DMS 273 (cell line): ENCODE results near the gene GRID1.

Source experiments
- DNase-seq: peaks from one replicate; lab custom pipeline; 2025; ENCODE audit not compliant: unreplicated experiment; lab: John Stamatoyannopoulos, UW

GRID1 gene

GRCh38 chr10:86217371-86218080 is 149.1 kb downstream of the GRID1 start:
- DNase-seq: no peak

GRCh38 chr10:86216886-86217285 is 149.7 kb downstream of the GRID1 start:
- DNase-seq: no peak

- no peak for DNase-seq
Observed at GRCh38 chr10:86215712-86216111, 150.9 kb downstream of the GRID1 start.

- DNase-seq: no peak
Observed at GRCh38 chr10:86215046-86215445, 151.5 kb downstream of the GRID1 start.

- no peak for DNase-seq
Observed at GRCh38 chr10:86213148-86213547, 153.4 kb downstream of the GRID1 start.

GRCh38 chr10:86212391-86212700 is 154.2 kb downstream of the GRID1 start:
- DNase-seq: no peak

- DNase-seq: no peak
Observed at GRCh38 chr10:86211691-86212390, 154.8 kb downstream of the GRID1 start.

- DNase-seq: no peak
Observed at GRCh38 chr10:86210416-86210815, 156.2 kb downstream of the GRID1 start.

- no peak for DNase-seq
Observed at GRCh38 chr10:86209726-86210125, 156.9 kb downstream of the GRID1 start.

- DNase-seq: no peak
Observed at GRCh38 chr10:86207226-86207625, 159.4 kb downstream of the GRID1 start.

GRCh38 chr10:86206240-86206579 is 160.4 kb downstream of the GRID1 start:
- no peak for DNase-seq

GRCh38 chr10:86205306-86206239 is 161.0 kb downstream of the GRID1 start:
- no peak for DNase-seq

- no peak for DNase-seq
Observed at GRCh38 chr10:86204421-86205305, 161.9 kb downstream of the GRID1 start.

- DNase-seq: no peak
Observed at GRCh38 chr10:86203162-86203905, 163.3 kb downstream of the GRID1 start.

- no peak for DNase-seq
Observed at GRCh38 chr10:86202226-86202735, 164.3 kb downstream of the GRID1 start.

GRCh38 chr10:86200867-86201266 is 165.7 kb downstream of the GRID1 start:
- DNase-seq: no peak

GRCh38 chr10:86200269-86200668 is 166.3 kb downstream of the GRID1 start:
- DNase-seq: no peak

- no peak for DNase-seq
Observed at GRCh38 chr10:86199041-86199440, 167.6 kb downstream of the GRID1 start.

GRCh38 chr10:86198271-86198670 is 168.3 kb downstream of the GRID1 start:
- DNase-seq: no peak
